ENCODE data around the gene CYP4B1.
"Not testable (repeated sequence)": the region's sequence is repeated elsewhere in the genome, so short reads cannot be mapped to it uniquely, and the experiment has no call there.

The CYP4B1 gene

GRCh38 chr1:46798810-46799209 is at the start of gene CYP4B1:
Gene CYP4B1, plus strand, starts transcription at chr1:46799046. Its CDS starts 36 bp downstream, at chr1:46799082.
- DNase-seq, result no peak

GRCh38 chr1:46749404-46749803 is 49.4 kb upstream of the CYP4B1 start:
- DNase-seq, result no peak

GRCh38 chr1:46749921-46750404 is 48.9 kb upstream of the CYP4B1 start:
- DNase-seq, result no peak

GRCh38 chr1:46753985-46754384 is 44.9 kb upstream of the CYP4B1 start:
- DNase-seq, result no peak

GRCh38 chr1:46754707-46755106 is 44.1 kb upstream of the CYP4B1 start:
- DNase-seq, result not testable (repeated sequence)

GRCh38 chr1:46755121-46755520 is 43.7 kb upstream of the CYP4B1 start:
- no peak for DNase-seq

- DNase-seq, result no peak
Observed at GRCh38 chr1:46757247-46757955, 41.4 kb upstream of the CYP4B1 start.

- no peak for DNase-seq
Observed at GRCh38 chr1:46757956-46758528, 40.8 kb upstream of the CYP4B1 start.

GRCh38 chr1:46760558-46761166 is 38.2 kb upstream of the CYP4B1 start:
- no peak for DNase-seq

- DNase-seq, result no peak
Observed at GRCh38 chr1:46761740-46762139, 37.1 kb upstream of the CYP4B1 start.

GRCh38 chr1:46764402-46764801 is 34.4 kb upstream of the CYP4B1 start:
- no peak for DNase-seq

GRCh38 chr1:46767649-46768282 is 31.1 kb upstream of the CYP4B1 start:
- DNase-seq, result no peak

- no peak for DNase-seq
Observed at GRCh38 chr1:46768445-46768844, 30.4 kb upstream of the CYP4B1 start.

- DNase-seq, result no peak
Observed at GRCh38 chr1:46769028-46769740, 29.7 kb upstream of the CYP4B1 start.

GRCh38 chr1:46770541-46770940 is 28.3 kb upstream of the CYP4B1 start:
- no peak for DNase-seq

- no peak for DNase-seq
Observed at GRCh38 chr1:46772571-46772970, 26.3 kb upstream of the CYP4B1 start.

GRCh38 chr1:46774297-46774696 is 24.5 kb upstream of the CYP4B1 start:
- no peak for DNase-seq

GRCh38 chr1:46778456-46778855 is 20.4 kb upstream of the CYP4B1 start:
- DNase-seq, result not testable (repeated sequence)

GRCh38 chr1:46784666-46785065 is 14.2 kb upstream of the CYP4B1 start:
- DNase-seq, result no peak

GRCh38 chr1:46788634-46789033 is 10.2 kb upstream of the CYP4B1 start:
- not testable (repeated sequence) for DNase-seq

- DNase-seq, result no peak
Observed at GRCh38 chr1:46790446-46791101, 8.3 kb upstream of the CYP4B1 start.

- DNase-seq, result no peak
Observed at GRCh38 chr1:46793126-46793525, 5.7 kb upstream of the CYP4B1 start.
